Lower leg skin (tissue), 4 donors: ENCODE results near the gene MRPL47. TPM values are rescaled to one million over a fixed set of nuclear protein-coding genes. Genes with fewer than 3 reads are reported as not detected.

Experiments used
- DNase-seq, 2 donors: peaks; one replicate each; pipeline ENCODE4 v3.0.0-alpha.2; 2019; ENCODE audit warnings: low spot score in 2 of 2
- H3K4me3 ChIP-seq: fragments of 200-600 bp; sonication (generic); 2 replicates; pipeline ENCODE4 v1.5.1; 2017; ENCODE audit warnings: mild to moderate bottlenecking, low read depth; ENCODE audit not compliant: poor library complexity, severe bottlenecking
- POLR2A ChIP-seq, 2 donors: fragments of 450-650 bp; IDR thresholded peaks; one replicate each; pipeline ENCODE4 v1.6.1; 2016 to 2017; ENCODE audit warnings: antibody characterized with exemption in 2 of 2, mild to moderate bottlenecking in 1 of 2, moderate library complexity in 1 of 2
- WGBS, 2 donors: methylation state at CpG; one replicate each; pipeline ENCODE4 v1.1.5; 2018; 5-methylcytosine and 5-hydroxymethylcytosine counted together
- intact Hi-C: fragments of 100-400 bp; cut with DNase I; formaldehyde crosslinking; loops from one replicate; pipeline ENCODE4 v1.15.0; 2023; ENCODE audit warnings: low total_unique reads
- total RNA-seq, 4 donors: library from RNA; depleted of rRNA; stranded (reverse); fragments of >200 nt; gene quantifications; one replicate each; pipeline ENCODE4 v1.1.0, GENCODE V29; 2016
- TF ChIP-seq, protein P1 (sequence below), 3 donors: fragments of 450-650 bp; IDR thresholded peaks; one replicate each; pipeline ENCODE4 v1.5.1; 2016; ENCODE audit warnings: antibody characterized with exemption in 3 of 3, mild to moderate bottlenecking in 3 of 3, moderate library complexity in 2 of 3

Gene MRPL47
- total RNA-seq, 4 donors from 2014 or later: 10.5 to 19.7 (median 15.7) TPM

GRCh38 chr3:179580992-179581391 is 23.4 kb downstream of the MRPL47 start:
- TF ChIP-seq POLR2A (IDR thresholded peaks at IDR 0.05): no peak
- TF ChIP-seq, protein P1, sequence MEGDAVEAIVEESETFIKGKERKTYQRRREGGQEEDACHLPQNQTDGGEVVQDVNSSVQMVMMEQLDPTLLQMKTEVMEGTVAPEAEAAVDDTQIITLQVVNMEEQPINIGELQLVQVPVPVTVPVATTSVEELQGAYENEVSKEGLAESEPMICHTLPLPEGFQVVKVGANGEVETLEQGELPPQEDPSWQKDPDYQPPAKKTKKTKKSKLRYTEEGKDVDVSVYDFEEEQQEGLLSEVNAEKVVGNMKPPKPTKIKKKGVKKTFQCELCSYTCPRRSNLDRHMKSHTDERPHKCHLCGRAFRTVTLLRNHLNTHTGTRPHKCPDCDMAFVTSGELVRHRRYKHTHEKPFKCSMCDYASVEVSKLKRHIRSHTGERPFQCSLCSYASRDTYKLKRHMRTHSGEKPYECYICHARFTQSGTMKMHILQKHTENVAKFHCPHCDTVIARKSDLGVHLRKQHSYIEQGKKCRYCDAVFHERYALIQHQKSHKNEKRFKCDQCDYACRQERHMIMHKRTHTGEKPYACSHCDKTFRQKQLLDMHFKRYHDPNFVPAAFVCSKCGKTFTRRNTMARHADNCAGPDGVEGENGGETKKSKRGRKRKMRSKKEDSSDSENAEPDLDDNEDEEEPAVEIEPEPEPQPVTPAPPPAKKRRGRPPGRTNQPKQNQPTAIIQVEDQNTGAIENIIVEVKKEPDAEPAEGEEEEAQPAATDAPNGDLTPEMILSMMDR (IDR thresholded peaks at IDR 0.05): no peak
- WGBS, 2 donors: 94 to 97% methylated on average over 1 of the region's 1 CpG
- intact Hi-C loops: no loop called here
- DNase-seq: no peak
- H3K4me3 ChIP-seq: no peak overlapping the region

DNA sequence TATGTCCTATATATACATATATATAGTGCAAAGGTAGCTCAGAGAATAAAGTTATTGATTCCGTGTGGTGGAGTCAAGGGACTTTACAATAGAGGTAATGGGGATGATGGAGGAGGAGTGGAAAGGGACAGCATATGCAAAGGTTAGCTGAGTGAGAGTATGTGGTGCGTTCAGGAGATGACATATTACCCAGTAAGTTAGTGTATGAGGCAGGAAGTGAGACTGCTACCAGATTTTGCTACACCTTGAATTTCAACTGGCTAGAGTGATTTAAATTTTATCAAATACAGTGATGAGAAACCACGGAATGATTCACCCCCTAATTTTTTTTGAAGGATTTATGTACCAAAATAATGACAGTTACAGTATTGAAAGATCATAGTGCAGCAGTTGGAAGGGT is 38.9 kb downstream of the MRPL47 start:
- WGBS, 2 donors: 76 to 80% methylated on average over 3 of the region's 3 CpGs
- intact Hi-C loops: no loop called here
- no peak for DNase-seq
- H3K4me3 ChIP-seq: no peak overlapping the region
- TF ChIP-seq, protein P1 (IDR thresholded peaks at IDR 0.05): no peak
- no peak for TF ChIP-seq POLR2A (IDR thresholded peaks at IDR 0.05)

- WGBS, 2 donors: 0% methylated on average over 35 to 40 of the region's 40 CpGs
Measured at GRCh38 chr3:179563271-179563783, 41.1 kb downstream of the MRPL47 start.

DNA sequence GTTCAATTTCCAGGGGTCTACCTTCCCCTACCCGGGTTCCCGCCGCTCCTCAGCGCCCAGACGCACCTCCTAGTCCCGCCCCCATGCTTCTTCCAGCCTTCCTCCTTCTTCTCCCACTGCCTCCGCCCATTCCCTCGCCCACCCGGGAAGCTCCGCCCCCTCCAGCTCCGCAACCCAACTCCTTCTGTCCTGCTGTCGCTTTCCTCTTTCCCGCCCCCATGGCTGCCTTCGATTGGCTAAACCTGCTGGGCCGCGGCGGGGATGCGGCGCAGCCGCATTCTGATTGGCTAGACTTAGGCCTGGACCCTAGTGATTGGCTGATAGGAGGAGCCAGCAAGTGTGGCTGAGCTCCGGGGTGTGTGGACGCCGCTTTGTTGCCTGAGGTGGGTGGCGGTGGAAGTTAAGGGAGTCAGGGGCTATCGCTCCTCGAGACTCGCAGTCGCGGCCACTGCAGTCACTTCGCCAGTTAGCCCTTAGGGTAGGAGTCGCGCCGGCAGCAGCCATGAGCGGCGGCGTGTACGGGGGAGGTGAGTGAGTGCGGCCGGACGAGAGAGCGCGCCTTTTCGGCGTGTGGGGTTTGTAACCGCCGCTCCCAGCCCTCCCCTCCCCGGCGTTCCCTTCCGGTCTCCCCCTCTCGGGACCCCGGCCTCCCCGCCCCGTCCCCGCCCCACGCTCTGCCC is 41.7 kb downstream of the MRPL47 start, which contains the start of gene ACTL6A:
Gene ACTL6A, plus strand, starts transcription at position 336 of the 680 bp plus-strand sequence. Its CDS starts 167 bp downstream, at position 503.
- TF ChIP-seq, protein P1 (IDR thresholded peaks at IDR 0.05): no peak
- TF ChIP-seq POLR2A (IDR thresholded peaks at IDR 0.05): no peak
- intact Hi-C loops: no loop called here
- 1% methylated on average over 23 to 55 of the region's 55 CpGs for WGBS, 2 donors
- peak within 1 kb of the TSS; percentile 69 for H3K4me3 ChIP-seq
- peak; percentile 100 for DNase-seq

More at GRCh38 chr3:179563271-179563783, 41.1 kb downstream of the MRPL47 start:
- peak; percentile 56 to 91 for DNase-seq
- H3K4me3 ChIP-seq: peak overlapping the region; percentile 69
- intact Hi-C loops: no loop called here
- TF ChIP-seq, protein P1 (IDR thresholded peaks at IDR 0.05): no peak
- no peak for TF ChIP-seq POLR2A (IDR thresholded peaks at IDR 0.05)

DNA sequence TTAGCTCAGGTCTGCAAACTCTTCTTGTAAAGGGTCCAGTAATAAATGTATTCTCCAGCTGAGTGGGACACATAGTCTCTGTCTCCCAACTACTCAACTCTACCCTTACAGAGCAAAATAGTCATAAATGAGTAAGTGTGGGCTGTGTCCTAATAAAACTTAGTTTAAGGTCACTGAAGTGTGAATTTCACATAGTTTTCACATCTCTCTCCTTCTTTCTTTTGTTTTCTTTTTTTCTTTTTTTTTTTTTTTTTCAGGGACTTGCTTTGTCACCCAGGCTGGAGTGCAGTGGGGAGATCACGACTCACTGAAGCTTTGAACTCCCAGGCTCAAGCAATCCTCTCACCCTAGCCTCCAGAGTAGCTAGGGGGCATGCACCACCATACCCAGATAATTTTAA is 43.6 kb downstream of the MRPL47 start:
- WGBS, 2 donors: 85 to 100% methylated on average over 1 of the region's 1 CpG
- H3K4me3 ChIP-seq: no peak overlapping the region
- DNase-seq: no peak
- intact Hi-C loops: no loop called here
- TF ChIP-seq POLR2A (IDR thresholded peaks at IDR 0.05): no peak
- TF ChIP-seq, protein P1 (IDR thresholded peaks at IDR 0.05): no peak
